SK-N-SH treated with all-trans-retinoic acid at 6 μM for 48 hours (cell line): ENCODE results near the gene PRF1.

Experiments used
- ATAC-seq: fragments of 200-7000 bp; cut with Tn5 transposase; 3 replicates; pipeline ENCODE4 v1.9.1; 2020; ENCODE audit warnings: mild to moderate bottlenecking, moderate library complexity
- ARNTL ChIP-seq: fragments of 450-650 bp; formaldehyde crosslinking; IDR thresholded peaks from 2 replicates; pipeline ENCODE4 v1.5.0; 2020; ENCODE audit warnings: low read depth, mild to moderate bottlenecking, moderate library complexity, borderline replicate concordance
- BACH2 ChIP-seq: fragments of 250-450 bp; sonication (Bioruptor Pico); IDR thresholded peaks from 2 replicates; pipeline ENCODE4 v1.9.0; 2021; ENCODE audit warnings: mild to moderate bottlenecking, borderline replicate concordance
- CSDC2 ChIP-seq: fragments of 250-450 bp; sonication (Bioruptor Pico); IDR thresholded peaks from 2 replicates; pipeline ENCODE4 v1.5.0; 2020; ENCODE audit warnings: mild to moderate bottlenecking, moderate library complexity
- ESRRG ChIP-seq: fragments of 250-450 bp; sonication (Bioruptor Pico); IDR thresholded peaks from 2 replicates; pipeline ENCODE4 v1.6.1; 2021; ENCODE audit warnings: mild to moderate bottlenecking
- GLIS3 ChIP-seq: fragments of 250-450 bp; sonication (Bioruptor Pico); IDR thresholded peaks from 2 replicates; pipeline ENCODE4 v1.5.0; 2020; ENCODE audit warnings: mild to moderate bottlenecking, moderate library complexity
- ISL1 ChIP-seq: fragments of 250-450 bp; sonication (Bioruptor Pico); IDR thresholded peaks from 2 replicates; pipeline ENCODE4 v2.1.2; 2022; ENCODE audit warnings: mild to moderate bottlenecking, moderate library complexity
- OSR1 ChIP-seq: fragments of 250-450 bp; sonication (Bioruptor Pico); IDR thresholded peaks from 2 replicates; pipeline ENCODE4 v1.8.0; 2022; ENCODE audit warnings: moderate library complexity, mild to moderate bottlenecking, inconsistent platforms
- PPARA ChIP-seq: fragments of 250-450 bp; sonication (Bioruptor Pico); IDR thresholded peaks from 2 replicates; pipeline ENCODE4 v1.5.0; 2020; ENCODE audit warnings: mild to moderate bottlenecking, borderline replicate concordance
- RARB ChIP-seq: fragments of 250-450 bp; sonication (Bioruptor Pico); IDR thresholded peaks from 2 replicates; pipeline ENCODE4 v1.8.0; 2021; ENCODE audit warnings: mild to moderate bottlenecking, moderate library complexity
- SNAI2 ChIP-seq: fragments of 250-450 bp; sonication (Bioruptor Pico); IDR thresholded peaks from 2 replicates; pipeline ENCODE4 v1.5.0; 2020; ENCODE audit warnings: mild to moderate bottlenecking, moderate library complexity
- TCF4 ChIP-seq: fragments of 250-450 bp; sonication (Bioruptor Pico); IDR thresholded peaks from 2 replicates; pipeline ENCODE4 v1.8.0; 2021; ENCODE audit warnings: mild to moderate bottlenecking, moderate library complexity, borderline replicate concordance
- TOX ChIP-seq: fragments of 250-450 bp; sonication (Bioruptor Pico); IDR thresholded peaks from 2 replicates; pipeline ENCODE4 v1.8.0; 2021; ENCODE audit warnings: mild to moderate bottlenecking, moderate library complexity, borderline replicate concordance
- ZC3H10 ChIP-seq: fragments of 250-450 bp; sonication (Bioruptor Pico); IDR thresholded peaks from 2 replicates; pipeline ENCODE4 v1.5.1; 2021; ENCODE audit warnings: mild to moderate bottlenecking, moderate library complexity
- ZFP3 ChIP-seq: fragments of 250-450 bp; sonication (Bioruptor Pico); IDR thresholded peaks from 2 replicates; pipeline ENCODE4 v1.5.0; 2020; ENCODE audit warnings: mild to moderate bottlenecking, moderate library complexity
- ZFP30 ChIP-seq: fragments of 450-650 bp; formaldehyde crosslinking; IDR thresholded peaks from 2 replicates; pipeline ENCODE4 v1.5.0; 2022; ENCODE audit warnings: mild to moderate bottlenecking, moderate library complexity
- ZNF565 ChIP-seq: fragments of 450-650 bp; formaldehyde crosslinking; conservative IDR thresholded peaks from 2 replicates; pipeline ENCODE4 v1.5.0; 2020; ENCODE audit warnings: low read depth, mild to moderate bottlenecking, moderate library complexity
- ZNF70 ChIP-seq: fragments of 450-650 bp; formaldehyde crosslinking; IDR thresholded peaks from 2 replicates; pipeline ENCODE4 v1.5.0; 2020; ENCODE audit warnings: mild to moderate bottlenecking, moderate library complexity
- TF ChIP-seq, protein P1 (sequence below): fragments of 250-450 bp; sonication (Bioruptor Pico); IDR thresholded peaks from 2 replicates; pipeline ENCODE4 v1.5.1; 2021; ENCODE audit warnings: mild to moderate bottlenecking, moderate library complexity
- TF ChIP-seq, protein P2 (sequence below): fragments of 250-450 bp; sonication (Bioruptor Pico); IDR thresholded peaks from 2 replicates; pipeline ENCODE4 v1.8.0; 2020; ENCODE audit warnings: mild to moderate bottlenecking, moderate library complexity, borderline replicate concordance
- TF ChIP-seq, protein P3 (sequence below): fragments of 250-450 bp; sonication (Bioruptor Pico); IDR thresholded peaks from 2 replicates; pipeline ENCODE4 v1.5.0; 2020; ENCODE audit warnings: mild to moderate bottlenecking, moderate library complexity
- TF ChIP-seq, protein P4 (sequence below): fragments of 250-450 bp; sonication (Bioruptor Pico); IDR thresholded peaks from 2 replicates; pipeline ENCODE4 v1.8.0; 2021; ENCODE audit warnings: low read depth, mild to moderate bottlenecking, moderate library complexity, borderline replicate concordance

Gene PRF1

DNA sequence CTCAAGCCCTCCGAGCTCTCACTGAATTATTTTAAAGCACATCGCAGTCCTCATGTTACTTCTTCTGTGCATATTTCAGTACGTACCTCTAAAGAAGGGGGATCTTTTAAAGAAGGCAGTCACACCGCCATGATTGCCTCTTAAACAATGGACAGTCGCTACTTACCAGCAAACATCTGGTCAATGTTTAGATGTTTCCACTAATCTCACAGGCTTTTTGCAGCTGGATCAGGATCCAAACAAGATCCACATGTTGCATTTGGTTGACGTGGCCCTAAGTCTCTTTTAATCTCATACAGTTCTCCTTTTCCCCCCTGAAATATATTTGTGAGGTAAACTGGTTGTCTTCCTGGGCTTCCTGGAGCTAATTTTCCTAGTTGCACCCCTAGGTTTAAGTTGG, 50.0 kb downstream of the PRF1 start (continued):
- TF ChIP-seq ESRRG (CRISPR knock-in tag) (no peak), ZNF565 (no peak), RARB (CRISPR knock-in tag) (no peak), BACH2 (CRISPR knock-in tag) (no peak), ZFP30 (CRISPR knock-in tag) (no peak), OSR1 (CRISPR knock-in tag) (no peak), CSDC2 (CRISPR knock-in tag) (no peak), TOX (CRISPR knock-in tag) (no peak), TCF4 (no peak), ZC3H10 (CRISPR knock-in tag) (no peak)

DNA sequence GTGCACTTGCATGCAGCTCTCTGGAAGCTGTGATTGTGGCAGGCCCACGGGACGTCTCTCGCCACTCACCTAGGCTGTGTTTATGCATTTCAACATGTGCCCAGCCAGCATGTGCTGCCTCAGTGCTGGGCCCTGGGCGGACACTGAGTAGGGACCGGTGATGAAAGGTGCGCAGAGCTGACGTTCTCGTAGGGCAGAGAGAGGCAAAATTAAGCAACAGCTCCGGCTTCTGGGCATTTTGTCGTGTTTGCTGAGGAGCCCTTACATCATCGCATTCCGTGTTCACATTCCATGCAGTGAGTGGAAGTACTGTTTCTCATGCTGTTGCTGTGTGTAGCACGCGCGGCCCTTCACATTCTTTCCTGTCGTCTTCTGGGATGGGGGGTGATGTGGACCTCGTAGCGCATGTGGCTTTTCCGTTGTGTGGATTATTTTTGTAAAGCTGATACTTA, 50.5 kb downstream of the PRF1 start:
- TF ChIP-seq RARB (CRISPR knock-in tag) (no peak), PPARA (no peak), ZFP3 (CRISPR knock-in tag) (no peak), ZNF70 (CRISPR knock-in tag) (no peak), ZC3H10 (CRISPR knock-in tag) (no peak), ISL1 (no peak), OSR1 (CRISPR knock-in tag) (no peak), GLIS3 (CRISPR knock-in tag) (no peak), SNAI2 (no peak)
- TF ChIP-seq, protein P1, sequence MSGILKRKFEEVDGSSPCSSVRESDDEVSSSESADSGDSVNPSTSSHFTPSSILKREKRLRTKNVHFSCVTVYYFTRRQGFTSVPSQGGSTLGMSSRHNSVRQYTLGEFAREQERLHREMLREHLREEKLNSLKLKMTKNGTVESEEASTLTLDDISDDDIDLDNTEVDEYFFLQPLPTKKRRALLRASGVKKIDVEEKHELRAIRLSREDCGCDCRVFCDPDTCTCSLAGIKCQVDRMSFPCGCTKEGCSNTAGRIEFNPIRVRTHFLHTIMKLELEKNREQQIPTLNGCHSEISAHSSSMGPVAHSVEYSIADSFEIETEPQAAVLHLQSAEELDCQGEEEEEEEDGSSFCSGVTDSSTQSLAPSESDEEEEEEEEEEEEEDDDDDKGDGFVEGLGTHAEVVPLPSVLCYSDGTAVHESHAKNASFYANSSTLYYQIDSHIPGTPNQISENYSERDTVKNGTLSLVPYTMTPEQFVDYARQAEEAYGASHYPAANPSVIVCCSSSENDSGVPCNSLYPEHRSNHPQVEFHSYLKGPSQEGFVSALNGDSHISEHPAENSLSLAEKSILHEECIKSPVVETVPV (CRISPR knock-in tag), result no peak
- ATAC-seq, result no peak

DNA sequence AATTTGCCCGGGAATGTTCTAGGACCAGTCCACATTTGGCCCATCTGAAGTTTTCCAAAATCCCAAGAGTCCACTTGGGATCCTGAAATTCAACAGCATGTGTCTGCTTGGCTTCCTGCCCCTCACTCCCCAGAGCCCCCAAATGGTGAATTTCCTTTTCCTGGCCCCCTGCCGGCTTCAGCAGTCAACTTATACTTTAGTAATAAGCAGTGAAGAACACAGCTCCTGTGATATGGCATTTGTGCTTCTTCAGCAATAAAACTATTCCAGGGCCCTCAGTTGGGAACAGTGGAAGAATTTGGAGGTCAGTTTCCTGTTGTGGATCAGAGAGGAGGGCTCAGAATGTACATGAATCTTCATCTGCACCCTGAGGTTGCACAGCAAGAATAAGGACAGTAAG, 51.1 kb downstream of the PRF1 start:
- no peak for TF ChIP-seq ZNF70 (CRISPR knock-in tag)
- no peak for TF ChIP-seq GLIS3 (CRISPR knock-in tag)
- no peak for TF ChIP-seq CSDC2 (CRISPR knock-in tag)
- no peak for TF ChIP-seq TOX (CRISPR knock-in tag)
- no peak for TF ChIP-seq BACH2 (CRISPR knock-in tag)
- no peak for TF ChIP-seq RARB (CRISPR knock-in tag)
- TF ChIP-seq, protein P2, sequence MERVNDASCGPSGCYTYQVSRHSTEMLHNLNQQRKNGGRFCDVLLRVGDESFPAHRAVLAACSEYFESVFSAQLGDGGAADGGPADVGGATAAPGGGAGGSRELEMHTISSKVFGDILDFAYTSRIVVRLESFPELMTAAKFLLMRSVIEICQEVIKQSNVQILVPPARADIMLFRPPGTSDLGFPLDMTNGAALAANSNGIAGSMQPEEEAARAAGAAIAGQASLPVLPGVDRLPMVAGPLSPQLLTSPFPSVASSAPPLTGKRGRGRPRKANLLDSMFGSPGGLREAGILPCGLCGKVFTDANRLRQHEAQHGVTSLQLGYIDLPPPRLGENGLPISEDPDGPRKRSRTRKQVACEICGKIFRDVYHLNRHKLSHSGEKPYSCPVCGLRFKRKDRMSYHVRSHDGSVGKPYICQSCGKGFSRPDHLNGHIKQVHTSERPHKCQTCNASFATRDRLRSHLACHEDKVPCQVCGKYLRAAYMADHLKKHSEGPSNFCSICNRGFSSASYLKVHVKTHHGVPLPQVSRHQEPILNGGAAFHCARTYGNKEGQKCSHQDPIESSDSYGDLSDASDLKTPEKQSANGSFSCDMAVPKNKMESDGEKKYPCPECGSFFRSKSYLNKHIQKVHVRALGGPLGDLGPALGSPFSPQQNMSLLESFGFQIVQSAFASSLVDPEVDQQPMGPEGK, result no peak
- TF ChIP-seq OSR1 (CRISPR knock-in tag), result no peak
- TF ChIP-seq, protein P3, sequence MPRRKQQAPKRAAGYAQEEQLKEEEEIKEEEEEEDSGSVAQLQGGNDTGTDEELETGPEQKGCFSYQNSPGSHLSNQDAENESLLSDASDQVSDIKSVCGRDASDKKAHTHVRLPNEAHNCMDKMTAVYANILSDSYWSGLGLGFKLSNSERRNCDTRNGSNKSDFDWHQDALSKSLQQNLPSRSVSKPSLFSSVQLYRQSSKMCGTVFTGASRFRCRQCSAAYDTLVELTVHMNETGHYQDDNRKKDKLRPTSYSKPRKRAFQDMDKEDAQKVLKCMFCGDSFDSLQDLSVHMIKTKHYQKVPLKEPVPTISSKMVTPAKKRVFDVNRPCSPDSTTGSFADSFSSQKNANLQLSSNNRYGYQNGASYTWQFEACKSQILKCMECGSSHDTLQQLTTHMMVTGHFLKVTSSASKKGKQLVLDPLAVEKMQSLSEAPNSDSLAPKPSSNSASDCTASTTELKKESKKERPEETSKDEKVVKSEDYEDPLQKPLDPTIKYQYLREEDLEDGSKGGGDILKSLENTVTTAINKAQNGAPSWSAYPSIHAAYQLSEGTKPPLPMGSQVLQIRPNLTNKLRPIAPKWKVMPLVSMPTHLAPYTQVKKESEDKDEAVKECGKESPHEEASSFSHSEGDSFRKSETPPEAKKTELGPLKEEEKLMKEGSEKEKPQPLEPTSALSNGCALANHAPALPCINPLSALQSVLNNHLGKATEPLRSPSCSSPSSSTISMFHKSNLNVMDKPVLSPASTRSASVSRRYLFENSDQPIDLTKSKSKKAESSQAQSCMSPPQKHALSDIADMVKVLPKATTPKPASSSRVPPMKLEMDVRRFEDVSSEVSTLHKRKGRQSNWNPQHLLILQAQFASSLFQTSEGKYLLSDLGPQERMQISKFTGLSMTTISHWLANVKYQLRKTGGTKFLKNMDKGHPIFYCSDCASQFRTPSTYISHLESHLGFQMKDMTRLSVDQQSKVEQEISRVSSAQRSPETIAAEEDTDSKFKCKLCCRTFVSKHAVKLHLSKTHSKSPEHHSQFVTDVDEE (CRISPR knock-in tag), result no peak
- TF ChIP-seq ARNTL (CRISPR knock-in tag), result no peak
- TF ChIP-seq PPARA, result no peak
- TF ChIP-seq TCF4, result no peak
- TF ChIP-seq, protein P4, sequence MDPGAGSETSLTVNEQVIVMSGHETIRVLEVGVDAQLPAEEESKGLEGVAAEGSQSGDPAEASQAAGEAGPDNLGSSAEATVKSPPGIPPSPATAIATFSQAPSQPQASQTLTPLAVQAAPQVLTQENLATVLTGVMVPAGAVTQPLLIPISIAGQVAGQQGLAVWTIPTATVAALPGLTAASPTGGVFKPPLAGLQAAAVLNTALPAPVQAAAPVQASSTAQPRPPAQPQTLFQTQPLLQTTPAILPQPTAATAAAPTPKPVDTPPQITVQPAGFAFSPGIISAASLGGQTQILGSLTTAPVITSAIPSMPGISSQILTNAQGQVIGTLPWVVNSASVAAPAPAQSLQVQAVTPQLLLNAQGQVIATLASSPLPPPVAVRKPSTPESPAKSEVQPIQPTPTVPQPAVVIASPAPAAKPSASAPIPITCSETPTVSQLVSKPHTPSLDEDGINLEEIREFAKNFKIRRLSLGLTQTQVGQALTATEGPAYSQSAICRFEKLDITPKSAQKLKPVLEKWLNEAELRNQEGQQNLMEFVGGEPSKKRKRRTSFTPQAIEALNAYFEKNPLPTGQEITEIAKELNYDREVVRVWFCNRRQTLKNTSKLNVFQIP (CRISPR knock-in tag), result no peak
- no peak for TF ChIP-seq ZC3H10 (CRISPR knock-in tag)
- no peak for TF ChIP-seq ZFP3 (CRISPR knock-in tag)
- no peak for TF ChIP-seq ZNF565
- no peak for TF ChIP-seq ZFP30 (CRISPR knock-in tag)
- no peak for ATAC-seq

DNA sequence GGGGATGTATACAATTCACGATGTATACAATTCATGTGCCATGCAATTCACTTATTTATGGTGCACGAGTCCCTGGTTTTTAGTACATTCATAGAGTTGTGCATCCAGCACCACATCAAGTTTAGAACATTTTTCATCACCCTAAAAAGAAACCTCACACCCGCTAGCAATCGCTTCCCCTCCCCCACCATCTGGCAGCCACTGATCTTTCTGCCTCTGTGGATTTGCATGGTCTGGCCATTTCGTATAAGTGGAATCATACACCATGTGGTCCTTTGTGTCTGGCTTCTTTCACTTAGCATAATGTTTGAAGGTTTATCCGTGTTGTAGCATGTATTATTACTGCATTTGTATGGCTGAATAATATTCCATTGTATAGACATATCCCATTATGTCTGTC, 52.1 kb downstream of the PRF1 start:
- no peak for TF ChIP-seq ARNTL (CRISPR knock-in tag)
- TF ChIP-seq ESRRG (CRISPR knock-in tag), result no peak
- TF ChIP-seq TCF4, result no peak
- no peak for TF ChIP-seq SNAI2
- TF ChIP-seq PPARA, result no peak
- TF ChIP-seq ZNF70 (CRISPR knock-in tag), result no peak
- TF ChIP-seq, protein P4 (CRISPR knock-in tag), result no peak
- TF ChIP-seq, protein P1 (CRISPR knock-in tag), result no peak
- no peak for TF ChIP-seq ZC3H10 (CRISPR knock-in tag)
- TF ChIP-seq ISL1, result no peak
- TF ChIP-seq CSDC2 (CRISPR knock-in tag), result no peak
- no peak for TF ChIP-seq ZFP30 (CRISPR knock-in tag)
- TF ChIP-seq, protein P2, result no peak
- no peak for ATAC-seq
